Islet precursor cell (in vitro differentiated cells): ENCODE results near the gene ORMDL2.
"Not testable (repeated sequence)": the region's sequence is repeated elsewhere in the genome, so short reads cannot be mapped to it uniquely, and the experiment has no call there.

Experiments
- DNase-seq: peaks from one replicate; pipeline ENCODE4 v3.0.0-alpha.2; 2018

Gene ORMDL2

DNA sequence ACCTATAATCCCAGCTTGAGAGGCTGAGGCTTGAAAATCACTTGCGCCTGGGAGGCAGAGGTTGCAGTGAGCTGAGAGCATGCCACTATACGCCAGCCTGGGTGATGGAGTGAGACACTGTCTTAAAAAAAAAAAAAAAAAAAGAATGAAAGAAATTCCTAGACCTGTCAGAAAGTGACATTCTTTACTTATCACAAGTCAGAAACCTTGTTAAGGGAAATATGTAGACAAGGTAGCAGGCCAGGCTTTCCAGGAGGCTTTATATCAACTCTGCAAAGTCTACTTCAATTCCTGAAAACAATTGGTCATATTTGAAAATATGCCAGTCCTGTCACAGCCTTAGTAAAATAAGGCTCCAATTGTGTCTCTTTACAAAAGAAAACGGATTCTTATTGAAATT, 44.0 kb downstream of the ORMDL2 start:
- DNase-seq = no peak

DNA sequence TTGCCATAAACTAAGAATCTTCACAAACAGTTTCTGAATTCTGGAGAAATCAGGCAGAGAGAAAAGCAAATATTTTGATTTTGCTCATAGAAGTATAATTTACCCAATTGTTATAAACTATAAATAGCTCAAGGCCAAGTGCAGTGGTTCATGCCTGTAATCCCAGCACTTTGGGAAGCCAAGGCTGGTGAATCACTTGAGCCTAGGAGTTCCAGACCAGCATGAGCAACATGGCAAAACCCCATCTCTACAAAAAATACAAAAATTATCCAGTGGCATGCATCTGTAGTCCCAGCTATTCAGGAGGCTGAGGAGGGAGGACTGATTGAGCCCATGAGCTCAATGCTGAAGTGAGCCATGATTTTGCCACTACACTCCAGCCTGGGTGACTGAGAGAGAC, 44.4 kb downstream of the ORMDL2 start:
- no peak for DNase-seq

DNA sequence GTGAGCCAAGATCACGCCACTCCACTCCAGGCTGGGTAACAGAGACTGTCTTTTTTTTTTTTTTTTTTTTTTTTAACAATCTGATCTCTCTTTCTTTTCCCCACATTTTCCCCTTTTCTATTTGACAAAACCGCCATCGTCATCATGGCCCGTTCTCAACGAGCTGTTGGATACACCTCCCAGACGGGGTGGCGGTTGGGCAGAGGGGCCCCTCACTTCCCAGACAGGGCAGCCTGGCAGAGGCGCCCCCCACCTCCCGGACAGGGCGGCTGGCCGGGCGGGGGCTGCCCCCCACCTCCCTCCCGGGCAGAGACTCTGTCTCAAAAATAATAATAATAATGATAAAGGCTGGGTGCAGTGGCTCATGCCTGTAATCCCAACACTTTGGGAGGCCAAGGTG, 45.1 kb downstream of the ORMDL2 start:
- not testable (repeated sequence) for DNase-seq

DNA sequence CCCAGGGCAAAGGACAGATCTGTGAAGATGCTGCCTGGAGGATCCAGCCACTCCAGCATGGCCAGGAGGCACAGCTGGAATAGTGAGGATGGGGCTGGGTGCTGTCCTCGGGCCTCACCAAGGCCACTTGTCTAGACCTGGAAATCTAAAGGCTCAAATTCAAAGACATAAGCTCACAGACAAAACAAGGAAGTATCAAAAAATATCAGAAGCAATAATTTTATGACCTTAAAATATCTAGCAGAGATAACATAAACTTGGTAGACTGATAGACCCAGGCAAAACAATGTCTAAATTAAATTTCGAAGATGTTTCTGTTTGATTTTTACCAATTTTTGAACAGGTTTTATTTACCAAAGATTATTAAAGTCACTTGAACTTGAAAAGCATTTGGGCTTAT, 47.5 kb downstream of the ORMDL2 start:
- no peak for DNase-seq

DNA sequence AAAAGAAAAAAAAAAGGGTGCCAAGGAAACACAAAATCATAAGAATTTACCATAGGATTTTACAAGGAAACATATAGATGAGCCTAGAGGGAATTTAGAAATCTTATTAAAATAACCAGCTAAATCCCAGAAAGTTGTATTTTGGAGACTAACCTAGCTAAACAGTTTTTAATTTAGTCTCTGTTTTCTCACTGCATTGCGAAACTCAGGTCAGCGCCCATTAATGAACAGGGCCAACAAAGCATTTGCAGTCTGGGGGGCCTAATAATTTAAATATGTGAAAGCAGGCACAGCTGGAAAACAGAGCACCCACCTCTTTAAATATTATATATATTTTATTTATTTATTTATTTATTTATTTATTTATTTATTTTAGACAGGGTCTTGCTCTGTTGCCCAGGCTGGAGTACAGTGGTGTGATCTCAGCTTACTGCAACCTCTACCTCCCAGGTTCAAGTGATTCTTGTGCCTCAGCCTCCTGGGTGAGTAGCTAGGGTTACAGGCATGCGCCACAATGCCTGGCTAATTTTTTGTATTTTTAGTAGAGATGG, 48.7 kb downstream of the ORMDL2 start:
- not testable (repeated sequence) for DNase-seq
